ENCODE data around the gene AMZ1.

DNA sequence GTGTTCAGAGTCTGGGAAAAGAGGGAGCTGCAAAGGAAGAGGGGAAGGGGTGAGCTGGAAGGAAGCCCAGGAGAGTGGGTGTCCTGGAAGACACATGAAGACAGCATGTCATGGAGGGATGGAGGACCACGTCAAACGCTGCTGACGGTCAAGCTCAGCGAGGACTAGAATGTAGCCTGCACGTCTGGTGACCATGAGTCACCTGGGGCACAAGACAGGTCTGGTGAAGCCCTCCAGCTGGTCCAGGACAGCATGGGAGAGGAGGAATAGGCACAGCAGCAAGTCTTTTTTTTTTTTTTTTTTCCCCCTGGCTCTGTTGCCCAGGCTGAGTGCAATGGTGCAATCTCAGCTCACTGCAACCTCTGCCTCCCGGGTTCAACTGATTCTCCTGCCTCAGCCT, 19.6 kb upstream of the AMZ1 start:
- TF ChIP-seq EP300 (IDR thresholded peaks at IDR 0.05) (no peak), POLR2A (IDR thresholded peaks at IDR 0.05) (no peak), POLR2AphosphoS5 (IDR thresholded peaks at IDR 0.05) (no peak)
- TF ChIP-seq, protein P1, sequence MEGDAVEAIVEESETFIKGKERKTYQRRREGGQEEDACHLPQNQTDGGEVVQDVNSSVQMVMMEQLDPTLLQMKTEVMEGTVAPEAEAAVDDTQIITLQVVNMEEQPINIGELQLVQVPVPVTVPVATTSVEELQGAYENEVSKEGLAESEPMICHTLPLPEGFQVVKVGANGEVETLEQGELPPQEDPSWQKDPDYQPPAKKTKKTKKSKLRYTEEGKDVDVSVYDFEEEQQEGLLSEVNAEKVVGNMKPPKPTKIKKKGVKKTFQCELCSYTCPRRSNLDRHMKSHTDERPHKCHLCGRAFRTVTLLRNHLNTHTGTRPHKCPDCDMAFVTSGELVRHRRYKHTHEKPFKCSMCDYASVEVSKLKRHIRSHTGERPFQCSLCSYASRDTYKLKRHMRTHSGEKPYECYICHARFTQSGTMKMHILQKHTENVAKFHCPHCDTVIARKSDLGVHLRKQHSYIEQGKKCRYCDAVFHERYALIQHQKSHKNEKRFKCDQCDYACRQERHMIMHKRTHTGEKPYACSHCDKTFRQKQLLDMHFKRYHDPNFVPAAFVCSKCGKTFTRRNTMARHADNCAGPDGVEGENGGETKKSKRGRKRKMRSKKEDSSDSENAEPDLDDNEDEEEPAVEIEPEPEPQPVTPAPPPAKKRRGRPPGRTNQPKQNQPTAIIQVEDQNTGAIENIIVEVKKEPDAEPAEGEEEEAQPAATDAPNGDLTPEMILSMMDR (IDR thresholded peaks at IDR 0.05): no peak
